NCI-H2196 (cell line): Measurements from ENCODE around the gene AK8.

Experiments used
- DNase-seq: peaks from one replicate; lab custom pipeline; 2025; ENCODE audit not compliant: unreplicated experiment; lab: John Stamatoyannopoulos, UW

Gene AK8

DNA sequence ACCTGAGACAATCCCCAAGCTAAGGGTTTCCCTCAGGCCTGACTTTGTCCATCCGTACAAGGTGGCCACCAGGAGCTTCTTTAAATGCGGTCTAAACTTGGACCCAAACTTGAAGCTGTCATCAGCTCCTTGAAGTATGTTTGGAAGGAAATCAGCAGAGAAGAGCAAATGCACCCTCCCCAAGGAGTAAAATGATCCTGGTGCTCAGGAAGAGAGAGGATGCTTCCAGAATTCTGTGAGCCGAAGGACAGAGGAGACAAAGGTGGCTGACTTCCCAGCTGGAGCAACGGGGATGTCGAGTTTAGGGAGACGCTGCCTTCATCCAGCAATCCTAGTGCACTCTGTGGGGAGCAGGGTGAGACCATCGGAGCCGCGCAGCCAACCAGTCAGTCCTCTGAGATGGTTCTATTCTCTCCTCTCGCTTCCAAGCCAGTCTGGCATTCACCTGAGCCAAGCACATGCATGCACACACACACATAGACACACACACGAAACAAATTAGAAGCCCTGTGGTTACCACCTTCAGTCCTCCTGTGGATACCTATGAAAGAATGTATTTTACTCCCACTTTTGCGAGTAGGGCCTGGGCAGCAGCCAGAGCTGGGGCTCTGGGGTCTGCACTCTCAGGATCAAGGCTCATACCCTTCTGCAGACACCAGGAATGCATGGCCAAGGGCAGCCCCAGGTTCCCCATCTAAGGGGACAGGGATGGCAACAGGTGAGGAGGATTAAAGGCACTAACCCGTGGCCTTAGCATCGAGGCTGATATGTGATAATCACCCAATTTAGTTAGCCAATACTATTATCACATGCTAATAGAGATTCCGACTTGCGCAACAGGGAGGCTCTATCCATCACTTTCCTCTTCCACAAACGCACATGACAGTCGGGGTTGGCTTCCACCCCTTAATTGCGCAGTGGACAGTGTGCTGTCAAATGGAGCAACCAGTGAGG, 132.1 kb downstream of the AK8 start:
- DNase-seq: no peak

DNA sequence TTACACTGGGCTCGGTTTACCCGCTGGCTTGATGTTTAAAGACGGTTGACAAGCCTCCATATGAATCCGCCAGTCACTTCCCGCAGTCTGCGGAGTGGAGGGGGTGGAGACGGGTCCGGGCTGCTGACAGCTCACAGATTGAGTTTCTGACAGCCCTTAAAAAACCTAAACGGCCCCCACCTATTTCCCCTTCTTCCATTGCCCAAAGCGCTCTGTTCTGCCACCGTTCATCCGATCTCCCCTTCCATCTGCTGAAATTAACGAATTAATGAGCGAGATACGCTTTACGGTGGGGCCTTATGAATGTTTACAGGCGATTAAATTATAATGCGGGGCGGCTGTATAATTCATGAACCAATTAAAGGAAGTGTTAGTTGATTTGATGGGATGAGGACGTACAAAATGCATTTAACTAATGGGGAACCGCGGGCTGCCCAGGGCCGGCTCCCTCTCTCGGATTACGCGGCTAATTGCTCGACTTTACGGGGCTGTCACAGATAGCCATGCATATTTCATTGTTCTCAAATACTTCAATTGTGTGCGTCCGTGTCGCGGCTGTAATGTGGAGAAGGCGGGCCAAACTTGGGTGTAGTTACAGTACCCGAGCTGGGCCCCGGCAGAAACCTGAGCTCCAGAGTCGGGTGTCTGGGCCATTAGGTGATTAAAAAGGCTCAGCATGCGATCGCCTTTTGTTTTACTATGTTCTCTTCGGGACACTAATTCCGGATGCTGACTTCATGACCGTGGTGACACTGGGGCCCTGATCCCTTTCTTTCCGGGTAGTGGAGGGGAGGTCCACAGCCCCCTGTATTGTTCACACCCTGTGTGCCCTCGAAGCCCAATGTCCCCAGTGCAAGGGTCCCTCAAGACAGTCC, 133.0 kb downstream of the AK8 start:
- DNase-seq: no peak

DNA sequence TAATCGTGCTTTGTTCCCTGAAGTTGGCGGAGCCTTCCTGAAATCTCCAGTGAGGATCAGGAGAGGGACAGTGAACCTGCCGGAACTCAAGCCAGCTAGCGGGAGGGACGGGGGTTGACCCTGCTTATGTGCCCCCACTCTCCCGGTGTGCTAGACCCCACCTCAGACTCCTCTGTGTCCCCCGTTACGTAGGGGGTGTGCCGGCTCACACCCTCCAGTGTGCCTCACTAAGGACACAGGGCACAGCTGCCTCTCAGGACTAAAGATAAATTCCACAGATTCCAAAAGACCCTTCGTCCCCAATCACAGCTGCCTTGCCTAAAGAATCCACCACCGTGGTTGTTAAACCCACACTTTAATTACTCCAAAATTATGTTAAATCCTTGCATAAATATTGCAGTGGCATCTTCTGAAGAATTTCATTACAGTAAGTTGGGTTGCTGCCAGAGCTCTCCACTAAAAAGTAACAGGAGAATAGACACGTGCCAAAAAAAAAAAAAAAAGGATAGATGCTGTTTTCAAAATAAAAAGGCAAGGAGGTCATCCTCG, 134.1 kb downstream of the AK8 start:
- no peak for DNase-seq

- no peak for DNase-seq
Measured at GRCh38 chr9:132742821-132743311, 135.2 kb downstream of the AK8 start.

DNA sequence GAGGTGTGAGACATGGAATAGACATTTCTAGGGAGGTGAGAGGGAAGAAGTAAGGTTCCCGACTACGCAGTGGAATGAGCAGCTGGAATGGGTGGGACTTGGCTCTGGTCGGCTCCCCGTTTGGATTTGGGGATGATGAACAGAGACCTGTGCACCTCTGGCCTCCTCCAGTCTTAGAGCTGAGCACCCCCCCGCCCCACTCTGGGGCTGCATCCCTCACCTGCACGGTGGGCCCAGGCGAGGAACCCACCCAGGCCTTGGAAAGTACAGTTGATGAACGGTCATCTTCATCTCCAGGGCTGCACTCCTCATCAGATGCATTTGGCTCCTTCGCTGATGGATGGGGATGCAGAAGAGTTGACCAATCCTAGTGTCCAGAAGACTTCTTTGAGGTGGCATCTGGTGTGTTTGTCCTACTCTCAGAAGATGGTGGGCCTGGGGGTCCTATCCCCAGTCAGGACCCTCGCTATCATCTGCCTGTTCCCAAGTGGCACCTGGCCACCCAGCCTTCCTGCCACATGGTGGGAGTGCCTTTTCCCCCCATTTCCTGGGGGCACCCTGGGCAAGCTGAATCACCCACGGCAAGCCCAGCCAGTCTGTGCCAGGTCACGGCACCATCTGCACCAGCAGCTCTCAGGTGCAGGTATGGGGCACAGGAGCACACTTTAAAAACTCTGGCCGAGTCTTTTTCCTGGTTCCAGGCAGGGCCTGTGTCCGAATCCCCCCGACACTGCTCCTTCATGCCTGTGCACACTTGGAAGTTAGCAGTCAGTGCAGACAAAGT, 137.4 kb downstream of the AK8 start:
- no peak for DNase-seq

GRCh38 chr9:132739710-132740310, 138.3 kb downstream of the AK8 start:
- DNase-seq: no peak

DNA sequence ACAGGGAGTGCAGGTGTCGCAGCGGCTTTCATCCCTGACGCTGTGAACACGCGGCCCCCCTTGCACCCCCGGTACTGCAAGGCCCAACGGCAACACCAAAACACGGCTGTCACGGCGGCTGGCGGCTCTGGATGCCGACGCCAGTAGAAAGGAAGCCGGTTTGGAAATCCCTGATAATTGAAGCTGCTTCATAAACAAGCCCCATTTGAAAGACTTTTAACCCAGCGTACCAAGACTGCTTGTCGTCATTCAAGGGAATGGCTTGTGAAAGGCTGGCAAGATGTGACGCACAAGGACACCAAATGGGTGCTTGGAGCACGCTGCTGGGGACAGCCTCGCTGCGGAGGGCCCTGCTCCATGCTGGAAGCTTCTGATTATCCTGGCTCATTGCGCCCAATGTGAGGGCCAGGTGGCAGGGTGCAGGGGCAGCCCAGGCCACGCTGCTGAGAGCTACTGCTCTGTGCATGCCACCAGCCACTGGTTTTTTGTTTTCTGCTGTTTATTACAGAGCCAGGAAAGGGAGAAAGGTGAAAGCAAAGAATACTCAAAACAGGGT, 144.7 kb downstream of the AK8 start:
- DNase-seq: no peak

- no peak for DNase-seq
Measured at GRCh38 chr9:132732326-132733259, 145.5 kb downstream of the AK8 start.

DNA sequence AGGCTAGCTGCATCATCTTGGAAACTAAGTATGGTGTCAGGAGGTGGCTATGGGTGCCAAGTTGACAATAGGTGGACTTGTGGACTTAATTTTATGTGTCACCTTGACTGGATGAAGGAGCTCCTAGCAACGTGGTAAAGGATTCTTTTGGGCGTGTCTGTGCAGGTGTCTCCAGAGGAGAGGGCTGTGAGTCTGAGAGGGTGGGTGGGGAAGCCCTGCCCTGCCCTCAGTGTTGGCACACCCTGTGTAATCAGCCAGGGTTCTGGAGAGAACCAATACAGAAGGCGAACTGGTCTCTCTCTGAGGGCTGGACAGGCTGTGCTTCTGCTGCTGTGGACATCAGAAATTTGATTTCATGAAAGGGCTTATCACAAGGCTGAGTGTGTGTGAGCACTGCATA, 146.9 kb downstream of the AK8 start:
- DNase-seq: no peak

GRCh38 chr9:132730054-132731033, 147.7 kb downstream of the AK8 start:
- DNase-seq: no peak

GRCh38 chr9:132729235-132729890, 148.7 kb downstream of the AK8 start:
- no peak for DNase-seq

GRCh38 chr9:132728497-132728896, 149.6 kb downstream of the AK8 start:
- no peak for DNase-seq

DNA sequence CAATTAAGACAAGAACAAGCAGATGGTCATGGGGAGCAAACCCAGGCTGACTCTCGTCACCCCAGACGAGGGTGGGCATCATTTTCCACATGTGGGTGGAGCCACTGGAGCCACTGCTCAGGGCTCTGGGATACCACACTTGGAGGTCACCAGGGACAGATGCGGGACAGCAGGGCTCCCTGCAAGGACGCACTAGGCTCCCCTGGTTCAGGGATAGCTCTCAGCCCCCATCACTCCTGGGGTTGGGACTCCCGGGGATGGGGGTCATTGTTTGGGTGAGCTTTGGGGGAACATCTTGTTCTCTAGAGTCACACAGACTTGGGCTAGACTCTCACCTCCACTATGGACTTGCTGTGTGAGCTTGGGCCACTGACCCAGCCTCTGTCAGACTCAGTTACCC, 150.0 kb downstream of the AK8 start:
- no peak for DNase-seq

- DNase-seq: no peak
Measured at GRCh38 chr9:132726576-132727130, 151.4 kb downstream of the AK8 start.

GRCh38 chr9:132725306-132725705, 152.8 kb downstream of the AK8 start:
- no peak for DNase-seq

GRCh38 chr9:132723809-132724208, 154.3 kb downstream of the AK8 start:
- no peak for DNase-seq

DNA sequence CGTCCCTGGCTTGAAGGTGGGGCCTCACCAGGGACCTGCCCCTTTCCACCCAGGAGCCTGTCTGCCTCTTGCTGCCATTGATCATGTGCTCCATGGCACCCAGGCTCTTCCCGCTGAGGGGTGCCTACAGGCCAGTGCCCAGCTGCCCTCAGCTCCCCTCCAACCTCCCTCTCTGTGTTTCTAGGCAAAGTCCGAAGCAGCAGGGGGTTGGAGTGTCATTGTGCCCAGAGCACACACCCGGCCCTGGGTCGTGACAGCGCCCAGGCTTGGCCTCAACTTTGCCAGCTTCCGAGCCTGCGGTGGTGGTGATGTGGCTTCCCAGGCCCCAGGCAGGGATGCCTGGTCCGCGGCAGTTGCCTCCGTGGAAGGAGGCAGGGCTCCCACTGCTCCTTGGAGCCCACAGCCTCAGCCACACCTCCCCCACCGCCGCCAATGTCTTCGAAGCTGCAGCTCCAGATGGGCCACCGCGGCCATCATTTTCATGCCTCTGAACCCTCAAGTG, 155.5 kb downstream of the AK8 start:
- no peak for DNase-seq
